ENCODE data around the gene ZNF79. TPM values are rescaled to one million over a fixed set of nuclear protein-coding genes. Genes with fewer than 3 reads are reported as not detected.

The ZNF79 gene
- total and polyA plus RNA-seq, 2 of the 8 experiments (the other 6 are each of a cell fraction or from before 2014, with no cell fraction given): 2.4 to 7.4 TPM

GRCh38 chr9:127392166-127392565, 32.0 kb upstream of the ZNF79 start:
- FAIRE-seq (no peak), DNase-seq (ENCODE audit: low read depth in 1 of 2, low spot score in 2 of 2) (no peak)
- no peaks in the 10 kb centered on the region for H3K9me3 ChIP-seq (ENCODE audit: insufficient read depth in 2 of 2, low read depth in 1 of 2, low read length in 1 of 2)

More at GRCh38 chr9:127392166-127392565, 32.0 kb upstream of the ZNF79 start:
- Histone ChIP-seq H3K27ac (ENCODE audit: low read depth, low read length) (no peak overlapping the region), H4K8ac (ENCODE audit: extremely low read depth, insufficient read depth, low read length) (no peak overlapping the region), H4K20me1 (replicated peaks in 1 of 2; ENCODE audit: control insufficient read depth in 1 of 2, insufficient read depth in 2 of 2, low read length in 2 of 2) (no peaks in the 10 kb centered on the region), H3K79me1 (ENCODE audit: low read depth, low read length) (no peaks in the 10 kb centered on the region), H2BK120ac (replicated peaks; ENCODE audit: low read depth, low read length) (no peak overlapping the region), H2AFZ (ENCODE audit: low read length) (no peak overlapping the region), H2BK5ac (ENCODE audit: low read depth, low read length) (0 out of 2 replicates have a peak overlapping the region, but pooled peaks have one; percentile 16), H4K91ac (replicated peaks; ENCODE audit: insufficient read length, low read length) (no peak overlapping the region), H3K27me3 (replicated peaks in 1 of 4; ENCODE audit: control insufficient read depth in 3 of 4, extremely low read depth in 1 of 4, insufficient read depth in 3 of 4, low read length in 3 of 4) (peaks cover 0 to 6% (median 0%) of the 10 kb centered on the region in 4 experiments; a peak in 3 of 7 replicates), H2AK5ac (ENCODE audit: low read depth, low read length) (no peak overlapping the region), H3K4me1 (replicated peaks in 1 of 4; ENCODE audit: control insufficient read depth in 3 of 4, insufficient read depth in 4 of 4, low read length in 3 of 4) (peaks cover 0 to 10% (median 1%) of the 10 kb centered on the region in 4 experiments; a peak in 5 of 7 replicates), H3K4me3 (ENCODE audit: extremely low read depth in 1 of 4, insufficient read depth in 2 of 4, low read depth in 3 of 4, low read length in 4 of 4) (no peak overlapping the region), H3K14ac (ENCODE audit: insufficient read length) (no peak overlapping the region), H3K18ac (ENCODE audit: extremely low read depth, low read length) (no peak overlapping the region), H3K56ac (replicated peaks; ENCODE audit: insufficient read length, low read depth, low read length) (no peak overlapping the region), H3K23me2 (ENCODE audit: low read depth, low read length) (peaks cover 8% of the 10 kb centered on the region), H3K79me2 (ENCODE audit: control insufficient read depth in 1 of 2, insufficient read depth in 2 of 2, low read length in 2 of 2) (no peaks in the 10 kb centered on the region), H3K4ac (replicated peaks; ENCODE audit: insufficient read length, low read depth, low read length) (no peak overlapping the region), H3K9ac (replicated peaks in 1 of 4; ENCODE audit: extremely low read depth in 1 of 4, low read depth in 3 of 4, low read length in 3 of 4) (no peak overlapping the region), H2BK15ac (ENCODE audit: low read length) (no peak overlapping the region), H3K36me3 (ENCODE audit: control insufficient read depth in 2 of 4, insufficient read depth in 4 of 4, low read length in 3 of 4) (no peaks in the 10 kb centered on the region), H4K5ac (ENCODE audit: insufficient read length, low read depth, low read length) (no peak overlapping the region), H2BK12ac (ENCODE audit: low read depth, low read length) (no peak overlapping the region), H2BK20ac (ENCODE audit: low read length) (no peak overlapping the region), H3K23ac (ENCODE audit: insufficient read length) (no peak overlapping the region), H3K4me2 (ENCODE audit: insufficient read depth in 1 of 2, low read depth in 2 of 2, low read length in 2 of 2) (no peak overlapping the region)
- POLR2A ChIA-PET (ENCODE audit: partially characterized antibody): interaction anchor here (1.1 kb wide), 1 partner anchor 12 kb away, joined by 3 read pairs; no protein-coding TSS in a partner anchor
- TF ChIP-seq HDAC6 (IDR thresholded peaks at IDR 0.05; ENCODE audit: low read depth, low read length) (no peak), RBBP5 (IDR thresholded peaks at IDR 0.05; ENCODE audit: borderline replicate concordance, low read depth, low read length) (no peak), EGR1 (IDR thresholded peaks at IDR 0.05; ENCODE audit: borderline replicate concordance, low read depth, low read length) (no peak), TAF1 (IDR thresholded peaks at IDR 0.05; ENCODE audit: low read depth, low read length) (no peak), BCL11A (IDR thresholded peaks at IDR 0.05; ENCODE audit: low read depth in 2 of 2, low read length in 2 of 2) (no peak), CHD1 (IDR thresholded peaks at IDR 0.05; ENCODE audit: low read depth, low read length) (no peak), POLR2AphosphoS5 (IDR thresholded peaks at IDR 0.05; ENCODE audit: low read depth, low read length) (no peak), PHF8 (conservative IDR thresholded peaks at IDR 0.05; ENCODE audit: low read depth, low read length) (no peak), CHD2 (IDR thresholded peaks at IDR 0.05; ENCODE audit: low read length) (no peak), RNF2 (IDR thresholded peaks at IDR 0.05; ENCODE audit: borderline replicate concordance, low read depth, low read length, missing control alignments, poor library complexity, severe bottlenecking) (no peak), ZNF274 (IDR thresholded peaks at IDR 0.05; ENCODE audit: borderline replicate concordance, extremely low read depth, low read length) (no peak), CBX5 (IDR thresholded peaks at IDR 0.05; ENCODE audit: low read depth, low read length) (no peak), GTF2F1 (IDR thresholded peaks at IDR 0.05; ENCODE audit: borderline replicate concordance, low read depth, low read length) (no peak)
- CTCF ChIA-PET (ENCODE audit: partially characterized antibody): interaction anchor here (0.6 to 1.3 kb wide), 7 partner anchors 12 to 111 kb away, joined by 3 to 4 read pairs (median 3); no protein-coding TSS in a partner anchor
- 92% methylated on average over 5 of the region's 5 CpGs; no CpG with 5 or more reads in 1 of the 2 experiments for WGBS, 2 experiments (ENCODE audit: extremely low coverage in 1 of 2, insufficient coverage in 1 of 2, insufficient read length in 1 of 2, insufficient replicate concordance in 2 of 2, low coverage in 1 of 2, low lambda C conversion rate in 2 of 2, missing lambda C conversion rate in 1 of 2)

Measured in H1 (cell line).